ENCODE data around the gene DCAF5. TPM values are rescaled to one million over a fixed set of nuclear protein-coding genes. Genes with fewer than 3 reads are reported as not detected.

Gene DCAF5
- polyA plus RNA-seq, 3 donors: 22.2 to 55.1 (median 30.6) TPM

GRCh38 chr14:69050240-69051184 lies 102.4 kb downstream of the DCAF5 start:
- no peaks in the 10 kb centered on the region for H4K20me1 ChIP-seq (ENCODE audit: insufficient read depth, low read length)
- H3K79me2 ChIP-seq (ENCODE audit: insufficient read depth, low read length): no peaks in the 10 kb centered on the region
- H3K36me3 Mint-ChIP-seq: peaks cover 30 to 31% of the 10 kb centered on the region in 2 donors
- no peak for DNase-seq
- peak overlapping the region in 1 of 3 experiments; percentile 15 for H3K4me3 ChIP-seq (replicated peaks in 1 of 3; ENCODE audit: low read depth in 2 of 3, low read length in 3 of 3)
- no peaks in the 10 kb centered on the region for H3K9me3 ChIP-seq (replicated peaks in 1 of 2; ENCODE audit: control insufficient read depth in 1 of 2, insufficient read depth in 1 of 2, low read length in 2 of 2)
- no peaks in the 10 kb centered on the region for H3K27me3 ChIP-seq (ENCODE audit: control insufficient read depth in 2 of 2, insufficient read depth in 2 of 2, low read length in 2 of 2)
- H3K9ac ChIP-seq (ENCODE audit: insufficient read depth, low read length, poor library complexity, severe bottlenecking): no peak overlapping the region
- peaks cover 61% of the 10 kb centered on the region for H3K4me1 Mint-ChIP-seq
- WGBS (ENCODE audit: insufficient coverage): 20% methylated on average over 2 of the region's 6 CpGs
- peak overlapping the region in 1 of 2 donors; percentile 54 for H3K27ac ChIP-seq (ENCODE audit: low read depth in 1 of 2, low read length in 2 of 2)
- H3K36me3 ChIP-seq (replicated peaks in 1 of 2; ENCODE audit: control insufficient read depth in 1 of 2, insufficient read depth in 2 of 2, low read length in 2 of 2): peaks cover 22 to 28% of the 10 kb centered on the region in 2 donors
- no peak for TF ChIP-seq CTCF (IDR thresholded peaks at IDR 0.05)
- no peak overlapping the region for H2AFZ ChIP-seq (ENCODE audit: insufficient read depth, low read depth, low read length, poor library complexity, severe bottlenecking)
- peaks cover 0 to 2% (median 0%) of the 10 kb centered on the region in 3 donors for H3K27me3 Mint-ChIP-seq (ENCODE audit: low read depth in 3 of 3)
- peaks cover 53 to 56% of the 10 kb centered on the region in 2 donors for H3K4me1 ChIP-seq (ENCODE audit: control insufficient read depth in 1 of 2, insufficient read depth in 2 of 2, low read length in 2 of 2)
- H3K4me2 ChIP-seq (replicated peaks; ENCODE audit: extremely low read depth, low read length, poor library complexity, severe bottlenecking): peak overlapping the region; percentile 7
- peak overlapping the region in 4 of 7 donors; percentile 25 to 77 (median 63) for H3K27ac Mint-ChIP-seq
- no peaks in the 10 kb centered on the region for H3K9me3 Mint-ChIP-seq
- no peak overlapping the region for H3K4me3 Mint-ChIP-seq
- intact Hi-C loops (cut with micrococcal nuclease): no loop called here

GRCh38 chr14:69049675-69050074 lies 103.2 kb downstream of the DCAF5 start:
- no CpG with 5 or more reads among the region's 2 CpGs for WGBS (ENCODE audit: insufficient coverage)
- peak overlapping the region in 1 of 2 donors; percentile 54 for H3K27ac ChIP-seq (ENCODE audit: low read depth in 1 of 2, low read length in 2 of 2)
- intact Hi-C loops (cut with micrococcal nuclease): no loop called here
- TF ChIP-seq CTCF (IDR thresholded peaks at IDR 0.05): no peak
- Mint-ChIP-seq H3K36me3 (peaks cover 23 to 24% of the 10 kb centered on the region in 2 donors), H3K27me3 (ENCODE audit: low read depth in 3 of 3) (peaks cover 0 to 2% (median 2%) of the 10 kb centered on the region in 3 donors), H3K4me1 (peaks cover 70% of the 10 kb centered on the region), H3K27ac (peak overlapping the region in 3 of 7 donors; percentile 21 to 74 (median 50)), H3K4me3 (no peak overlapping the region), H3K9me3 (peaks cover 0 to 2% (median 0%) of the 10 kb centered on the region in 7 donors)
- peak in 1 of 3 donors; percentile 39 for DNase-seq
- peaks cover 61 to 64% of the 10 kb centered on the region in 2 donors for H3K4me1 ChIP-seq (ENCODE audit: control insufficient read depth in 1 of 2, insufficient read depth in 2 of 2, low read length in 2 of 2)
- peak overlapping the region in 1 of 3 experiments; percentile 15 for H3K4me3 ChIP-seq (replicated peaks in 1 of 3; ENCODE audit: low read depth in 2 of 3, low read length in 3 of 3)
- H3K79me2 ChIP-seq (ENCODE audit: insufficient read depth, low read length): no peaks in the 10 kb centered on the region
- H3K9me3 ChIP-seq (replicated peaks in 1 of 2; ENCODE audit: control insufficient read depth in 1 of 2, insufficient read depth in 1 of 2, low read length in 2 of 2): no peaks in the 10 kb centered on the region
- no peaks in the 10 kb centered on the region for H4K20me1 ChIP-seq (ENCODE audit: insufficient read depth, low read length)
- no peak overlapping the region for H2AFZ ChIP-seq (ENCODE audit: insufficient read depth, low read depth, low read length, poor library complexity, severe bottlenecking)
- peak overlapping the region; percentile 21 for H3K4me2 ChIP-seq (replicated peaks; ENCODE audit: extremely low read depth, low read length, poor library complexity, severe bottlenecking)
- H3K9ac ChIP-seq (ENCODE audit: insufficient read depth, low read length, poor library complexity, severe bottlenecking): no peak overlapping the region
- H3K27me3 ChIP-seq (ENCODE audit: control insufficient read depth in 2 of 2, insufficient read depth in 2 of 2, low read length in 2 of 2): no peaks in the 10 kb centered on the region
- peaks cover 14 to 20% of the 10 kb centered on the region in 2 donors for H3K36me3 ChIP-seq (replicated peaks in 1 of 2; ENCODE audit: control insufficient read depth in 1 of 2, insufficient read depth in 2 of 2, low read length in 2 of 2)

Data from CD14-positive monocyte (primary cell).